D341Med (cell line): ENCODE measurements around the gene STAG1.
"Not testable (repeated sequence)": the region's sequence is repeated elsewhere in the genome, so short reads cannot be mapped to it uniquely, and the experiment has no call there.

Experiments used
- DNase-seq: peaks from one replicate; pipeline ENCODE4 v3.0.0; 2012; ENCODE audit warnings: low spot score

The STAG1 gene

DNA sequence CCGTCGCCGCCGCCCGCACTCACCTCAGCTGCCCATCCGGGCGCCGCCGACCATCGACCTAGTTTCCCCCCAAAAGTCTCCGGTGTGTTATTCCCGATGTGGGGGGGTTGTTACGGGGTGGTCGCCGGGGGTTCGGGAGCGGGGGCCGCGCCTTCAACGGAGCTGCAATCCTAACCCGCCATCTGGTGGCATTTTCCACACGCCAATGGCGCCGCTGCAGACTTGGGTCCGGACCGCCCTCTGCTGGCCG is at the start of gene STAG1:
STAG1 (minus strand) TSS at position 207 of the 250 bp plus-strand sequence. CDS start 121,480 bp downstream, outside the sequence.
- DNase-seq: no peak

DNA sequence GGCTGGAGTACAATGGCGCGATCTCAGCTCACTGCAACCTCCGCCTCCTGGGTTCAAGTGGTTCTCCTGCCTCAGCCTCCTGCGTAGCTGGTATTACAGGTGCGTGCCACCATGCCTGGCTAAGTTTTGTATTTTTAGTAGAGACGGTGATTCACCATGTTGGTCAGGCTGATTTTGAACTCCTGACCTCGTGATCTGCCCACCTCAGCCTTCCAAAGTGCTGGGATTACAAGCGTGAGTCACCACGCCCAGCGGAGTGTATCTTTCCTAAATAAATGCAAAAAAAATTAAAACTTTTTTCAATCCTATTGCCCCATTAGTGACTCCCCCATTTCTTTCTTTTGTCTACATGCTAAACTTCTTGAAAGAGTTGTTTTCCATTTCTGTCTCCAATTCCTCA is 49.0 kb upstream of the STAG1 start:
- DNase-seq: not testable (repeated sequence)

GRCh38 chr3:136792556-136793330 is 40.6 kb upstream of the STAG1 start:
- no peak for DNase-seq

- no peak for DNase-seq
Measured at GRCh38 chr3:136790786-136791185, 38.6 kb upstream of the STAG1 start.

GRCh38 chr3:136789976-136790375 is 37.8 kb upstream of the STAG1 start:
- DNase-seq: no peak

GRCh38 chr3:136788154-136788553 is 36.0 kb upstream of the STAG1 start:
- DNase-seq: no peak

- DNase-seq: no peak
Measured at GRCh38 chr3:136787349-136787748, 35.2 kb upstream of the STAG1 start.

DNA sequence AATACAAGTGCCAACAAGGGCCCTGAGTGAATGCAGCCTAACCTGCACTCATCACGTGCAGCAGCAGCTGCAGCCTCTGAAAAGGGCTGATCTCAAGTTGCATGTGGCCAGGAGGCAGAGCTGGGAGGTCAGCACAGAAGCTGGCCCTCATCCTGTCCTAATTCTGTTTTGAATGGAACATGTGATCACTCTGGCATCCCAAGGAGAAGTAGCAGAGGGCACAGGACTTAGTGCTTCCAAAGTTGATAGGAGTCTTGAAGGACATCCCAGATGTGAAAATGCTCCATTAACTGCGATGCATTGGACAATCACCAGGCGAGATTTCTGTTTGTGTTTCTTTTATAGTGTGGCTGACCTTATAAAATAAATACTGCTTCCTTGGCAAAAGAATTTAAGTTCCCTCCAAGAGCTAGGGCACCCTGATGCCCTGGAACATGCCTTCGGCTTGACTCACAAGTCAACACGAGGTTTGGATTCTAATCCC is 31.6 kb upstream of the STAG1 start:
- DNase-seq: no peak

GRCh38 chr3:136780741-136781140 is 28.6 kb upstream of the STAG1 start:
- DNase-seq: no peak

GRCh38 chr3:136778865-136779264 is 26.7 kb upstream of the STAG1 start:
- DNase-seq: no peak

- DNase-seq: no peak
Measured at GRCh38 chr3:136772709-136773108, 20.5 kb upstream of the STAG1 start.

GRCh38 chr3:136758160-136759102 is 6.3 kb upstream of the STAG1 start:
- DNase-seq: peak; percentile 47

DNA sequence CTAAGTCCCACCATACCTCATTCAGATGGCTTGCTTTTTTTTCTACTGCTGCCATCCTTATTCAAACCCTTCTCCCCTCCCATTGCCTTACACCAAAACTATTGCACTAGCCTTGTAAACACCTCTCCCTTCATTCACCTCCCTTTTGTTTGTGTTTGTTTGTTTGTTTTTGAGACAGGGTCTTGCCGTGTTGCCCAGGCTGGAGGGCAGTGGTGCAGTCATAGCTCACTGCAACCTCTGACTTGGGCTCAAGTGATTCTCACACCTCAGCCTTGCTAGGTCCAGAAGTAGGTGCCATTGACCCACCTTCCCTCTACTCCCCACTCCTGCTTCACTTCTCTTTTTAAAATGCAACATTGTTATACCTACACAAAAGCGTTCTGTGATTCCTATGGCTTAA is 3.0 kb upstream of the STAG1 start:
- no peak for DNase-seq

- DNase-seq: no peak
Measured at GRCh38 chr3:136753326-136753939, 1.3 kb upstream of the STAG1 start.

DNA sequence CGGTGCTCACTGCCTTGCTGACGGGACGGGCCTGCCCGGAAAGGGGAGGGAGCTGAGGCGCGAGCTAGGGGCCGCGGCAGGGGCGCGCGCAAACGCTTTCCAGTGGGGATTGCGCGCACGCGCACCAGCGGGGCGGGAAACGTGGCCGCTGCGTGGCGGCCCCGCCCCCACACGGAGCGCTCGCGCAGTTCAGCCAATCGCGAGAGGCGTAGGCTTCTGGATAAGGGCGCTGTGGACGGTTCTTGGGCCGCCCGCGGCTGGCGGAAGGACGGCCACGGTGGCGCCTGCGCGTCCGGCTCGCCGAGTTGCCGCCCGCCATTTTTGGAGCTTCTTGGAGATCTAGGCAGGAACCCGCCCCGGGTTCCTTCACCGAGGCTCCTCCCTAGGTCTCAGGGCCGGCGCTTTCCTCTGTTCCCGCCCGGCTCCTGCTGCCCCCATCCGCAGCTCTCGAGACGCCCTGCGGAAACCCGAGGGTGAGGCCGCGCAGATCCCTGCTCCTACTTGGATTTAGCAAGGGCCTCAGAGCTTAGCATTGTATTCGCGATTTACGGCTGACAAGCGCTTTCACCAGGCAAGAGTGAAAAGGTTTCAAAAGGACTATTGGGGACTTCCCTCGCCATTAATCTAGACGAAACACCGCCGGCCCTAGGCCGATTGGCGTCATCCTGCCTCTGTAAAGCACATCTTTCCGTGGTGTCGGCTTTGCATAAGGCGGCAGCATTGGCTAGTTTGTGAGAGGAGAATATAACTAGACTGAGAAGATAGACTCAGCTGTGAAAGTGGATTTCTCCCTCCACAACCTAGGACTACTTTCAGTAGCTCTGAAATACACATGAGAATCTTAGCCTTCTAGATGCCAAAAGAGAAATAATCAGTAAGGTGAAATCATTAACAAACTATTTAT is 496 bp upstream of the STAG1 start:
- DNase-seq: peak; percentile 98

DNA sequence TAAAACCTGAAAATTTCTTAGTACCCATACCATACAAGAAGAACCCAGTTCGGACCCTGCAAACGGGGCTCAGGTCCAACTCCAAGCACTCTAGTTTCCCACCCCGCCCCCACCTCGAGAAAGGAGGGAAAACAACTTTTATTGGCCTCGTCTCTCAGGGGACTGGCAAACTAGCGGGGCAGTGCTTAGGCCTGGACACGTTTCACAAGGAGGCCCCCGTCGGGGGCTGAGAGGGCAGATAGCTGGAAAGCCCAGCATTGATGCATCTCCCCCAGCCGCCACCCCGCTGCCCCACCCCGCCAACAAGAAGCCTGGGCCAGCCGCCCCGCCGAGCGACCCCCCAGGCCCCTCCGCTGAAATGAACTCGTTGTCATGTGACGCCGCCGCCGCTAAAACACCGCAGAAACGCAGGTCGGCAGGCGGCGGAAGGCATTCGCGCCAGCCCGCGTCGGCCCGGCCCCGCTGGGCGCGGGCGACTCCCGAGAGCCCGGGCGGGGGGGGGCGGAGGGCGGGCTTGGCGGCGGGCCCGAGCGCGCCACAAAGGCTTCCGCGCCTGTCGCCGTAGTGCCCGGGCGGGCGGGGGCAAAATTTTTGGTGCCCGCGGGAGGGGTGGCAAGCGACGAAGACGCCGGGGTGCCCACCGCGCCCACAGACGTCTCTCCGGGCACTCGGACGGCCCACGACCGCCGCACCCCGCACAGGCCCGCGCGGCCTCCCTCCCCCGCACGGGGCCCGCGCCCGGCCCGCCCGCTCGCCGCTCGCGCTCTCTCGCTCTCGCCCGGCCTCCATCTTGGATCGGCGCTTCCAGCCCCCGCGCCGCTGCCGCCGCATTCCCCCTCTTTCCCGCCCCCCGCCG is 634 bp downstream of the STAG1 start:
- DNase-seq: peak; percentile 87

DNA sequence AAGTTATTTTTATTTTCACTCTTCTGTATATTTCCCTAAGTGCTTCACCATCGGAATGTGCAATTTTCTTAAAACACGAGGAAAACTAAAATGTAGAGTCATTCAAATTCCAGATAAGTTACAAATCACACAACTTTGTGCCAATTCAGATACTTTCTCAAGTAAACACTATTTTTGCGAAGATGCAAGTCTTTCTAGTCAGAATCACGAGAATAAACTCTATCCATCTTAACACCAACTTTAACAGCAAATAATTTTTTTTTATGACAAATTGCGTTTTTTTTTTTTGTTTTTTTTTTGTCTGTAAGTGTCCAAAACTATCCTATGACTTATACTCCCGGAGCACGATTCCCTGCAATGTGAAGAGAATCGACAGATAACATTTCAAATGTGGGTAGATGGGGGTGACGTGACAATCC is 1.3 kb downstream of the STAG1 start:
- DNase-seq: no peak

GRCh38 chr3:136750209-136750896 is 1.8 kb downstream of the STAG1 start:
- DNase-seq: no peak

GRCh38 chr3:136749602-136750001 is 2.6 kb downstream of the STAG1 start:
- DNase-seq: not testable (repeated sequence)

DNA sequence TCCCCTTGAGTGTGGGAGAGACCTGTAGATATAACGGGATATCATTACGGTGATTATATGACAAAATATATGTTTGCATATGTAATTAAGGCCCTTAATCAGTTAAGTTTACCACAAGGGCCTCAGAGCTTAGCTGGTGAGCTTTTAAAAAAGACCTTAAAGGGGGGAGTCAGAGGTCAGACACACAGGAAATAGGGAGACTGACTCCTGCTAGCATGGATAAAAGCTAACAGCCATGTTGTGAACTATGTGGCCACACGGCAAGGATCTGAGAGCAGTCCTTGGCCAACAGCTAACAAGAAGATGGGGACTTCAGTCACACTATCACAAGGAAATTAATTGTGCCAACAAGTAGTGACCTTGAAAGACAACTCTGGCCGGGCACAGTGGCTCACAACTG is 3.1 kb downstream of the STAG1 start:
- no peak for DNase-seq
